HG03103 (cell line): Measurements from ENCODE around the gene NR1H4.
"Not testable (repeated sequence)": the region's sequence is repeated elsewhere in the genome, so short reads cannot be mapped to it uniquely, and the experiment has no call there.

Experiments used
- ATAC-seq: cut with Tn5 transposase; IDR thresholded peaks from one replicate; pipeline ENCODE4 v1.9.1; 2021; ENCODE audit warnings: low read depth; ENCODE audit not compliant: unreplicated experiment

The NR1H4 gene

GRCh38 chr12:100564905-100565467, 91.3 kb downstream of the NR1H4 start:
- ATAC-seq, result no peak

GRCh38 chr12:100565987-100566545, 92.4 kb downstream of the NR1H4 start:
- ATAC-seq, result no peak

GRCh38 chr12:100566887-100567637, 93.4 kb downstream of the NR1H4 start:
- ATAC-seq, result peak; percentile 95

- ATAC-seq, result peak; percentile 10
These were observed 94.3 kb downstream of the NR1H4 start for GRCh38 chr12:100567945-100568344.

- ATAC-seq, result no peak
These were observed 98.5 kb downstream of the NR1H4 start for GRCh38 chr12:100572184-100572583.

GRCh38 chr12:100573292-100574186, 99.9 kb downstream of the NR1H4 start, which contains the start of gene GAS2L3:
Gene GAS2L3 (plus strand): TSS chr12:100573684. CDS start chr12:100594905, 21,221 bp downstream.
- ATAC-seq, result peak; percentile 91

GRCh38 chr12:100574187-100575074, 100.8 kb downstream of the NR1H4 start:
- ATAC-seq, result no peak

GRCh38 chr12:100576331-100577036, 102.8 kb downstream of the NR1H4 start:
- no peak for ATAC-seq

- ATAC-seq, result no peak
These were observed 105.3 kb downstream of the NR1H4 start for GRCh38 chr12:100578923-100579322.

- ATAC-seq, result no peak
These were observed 106.2 kb downstream of the NR1H4 start for GRCh38 chr12:100579844-100580243.

GRCh38 chr12:100584256-100584655, 110.6 kb downstream of the NR1H4 start:
- no peak for ATAC-seq

GRCh38 chr12:100591979-100592378, 118.3 kb downstream of the NR1H4 start:
- no peak for ATAC-seq

GRCh38 chr12:100593490-100593889, 119.8 kb downstream of the NR1H4 start:
- no peak for ATAC-seq

GRCh38 chr12:100601626-100602025, 128.0 kb downstream of the NR1H4 start:
- ATAC-seq, result no peak

GRCh38 chr12:100602997-100603396, 129.3 kb downstream of the NR1H4 start:
- ATAC-seq, result not testable (repeated sequence)

GRCh38 chr12:100608776-100609175, 135.1 kb downstream of the NR1H4 start:
- no peak for ATAC-seq

GRCh38 chr12:100610666-100611430, 137.2 kb downstream of the NR1H4 start:
- ATAC-seq, result no peak

GRCh38 chr12:100612606-100613005, 138.9 kb downstream of the NR1H4 start:
- no peak for ATAC-seq
